Measurements from ENCODE around the gene KCNG2. TPM values are rescaled to one million over a fixed set of nuclear protein-coding genes. Genes with fewer than 3 reads are reported as not detected.
A peak's percentile ranks its signal among the peaks of the same experiment; 100 is the strongest.

The KCNG2 gene
- total RNA-seq, 2 experiments from 2014 or later, result not detected

DNA sequence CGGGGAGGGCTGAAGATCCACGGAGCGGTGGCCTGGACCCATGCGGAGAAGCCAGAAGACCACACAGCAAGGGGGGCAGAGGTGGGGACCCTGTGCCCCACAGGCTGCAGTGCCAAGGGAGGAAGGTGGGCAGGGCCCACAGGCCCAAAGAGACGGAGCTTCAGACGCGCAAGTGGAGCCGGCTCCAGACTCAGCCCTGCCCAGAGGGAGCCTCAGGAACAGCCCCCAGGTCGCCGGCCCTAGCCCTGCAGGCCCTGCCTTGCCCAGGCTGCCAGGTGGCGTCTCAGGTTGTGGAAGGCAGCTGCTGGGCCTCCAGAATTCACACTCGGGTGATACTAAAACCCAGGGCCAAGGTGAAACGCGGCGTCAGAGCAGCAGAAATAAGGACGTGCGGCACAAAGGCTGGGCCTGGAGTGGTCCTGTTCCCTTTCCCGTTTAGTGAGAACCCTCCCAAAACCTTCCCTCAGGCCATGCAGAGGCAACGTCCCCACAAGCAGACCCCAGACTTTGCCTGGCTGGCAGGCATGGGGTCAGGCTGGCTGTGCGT is 116.9 kb downstream of the KCNG2 start:
- ChIA-PET CTCF (no interaction called here), POLR2A (no interaction called here)
- Histone ChIP-seq H3K9me3 (ENCODE audit: control insufficient read depth in 1 of 2, insufficient read depth in 1 of 2, low read length in 2 of 2) (peaks cover 0 to 23% of the 10 kb centered on the region in 2 experiments), H3K4me1 (ENCODE audit: insufficient read depth, low read length) (peaks cover 23% of the 10 kb centered on the region), H3K27me3 (ENCODE audit: control insufficient read depth in 1 of 2, insufficient read depth in 2 of 2, low read length in 2 of 2) (no peaks in the 10 kb centered on the region), H3K36me3 (ENCODE audit: insufficient read depth, low read length) (peaks cover 17% of the 10 kb centered on the region), H3K4me3 (ENCODE audit: low read length) (no peak overlapping the region), H3K27ac (ENCODE audit: low read depth in 1 of 2, low read length in 2 of 2) (no peak overlapping the region)
- intact Hi-C loops (cut with DNase I, micrococcal nuclease), result loop anchor here in 1 of 2 experiments (10.0 kb wide), 1 partner anchor 50 kb away; the partner anchor contains the start of gene HSBP1L1
- Mint-ChIP-seq H3K9me3 (no peaks in the 10 kb centered on the region), H3K36me3 (ENCODE audit: low read depth) (peaks cover 54% of the 10 kb centered on the region), H3K4me3 (peak overlapping the region; percentile 79), H3K27ac (peak overlapping the region; percentile 95), H3K4me1 (ENCODE audit: low read depth) (peaks cover 25% of the 10 kb centered on the region), H3K27me3 (peaks cover 4% of the 10 kb centered on the region)
- ATAC-seq (ENCODE audit: poor library complexity) (peak; percentile 3), DNase-seq (no peak)
- TF ChIP-seq, protein P1, sequence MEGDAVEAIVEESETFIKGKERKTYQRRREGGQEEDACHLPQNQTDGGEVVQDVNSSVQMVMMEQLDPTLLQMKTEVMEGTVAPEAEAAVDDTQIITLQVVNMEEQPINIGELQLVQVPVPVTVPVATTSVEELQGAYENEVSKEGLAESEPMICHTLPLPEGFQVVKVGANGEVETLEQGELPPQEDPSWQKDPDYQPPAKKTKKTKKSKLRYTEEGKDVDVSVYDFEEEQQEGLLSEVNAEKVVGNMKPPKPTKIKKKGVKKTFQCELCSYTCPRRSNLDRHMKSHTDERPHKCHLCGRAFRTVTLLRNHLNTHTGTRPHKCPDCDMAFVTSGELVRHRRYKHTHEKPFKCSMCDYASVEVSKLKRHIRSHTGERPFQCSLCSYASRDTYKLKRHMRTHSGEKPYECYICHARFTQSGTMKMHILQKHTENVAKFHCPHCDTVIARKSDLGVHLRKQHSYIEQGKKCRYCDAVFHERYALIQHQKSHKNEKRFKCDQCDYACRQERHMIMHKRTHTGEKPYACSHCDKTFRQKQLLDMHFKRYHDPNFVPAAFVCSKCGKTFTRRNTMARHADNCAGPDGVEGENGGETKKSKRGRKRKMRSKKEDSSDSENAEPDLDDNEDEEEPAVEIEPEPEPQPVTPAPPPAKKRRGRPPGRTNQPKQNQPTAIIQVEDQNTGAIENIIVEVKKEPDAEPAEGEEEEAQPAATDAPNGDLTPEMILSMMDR (IDR thresholded peaks at IDR 0.05), result no peak

DNA sequence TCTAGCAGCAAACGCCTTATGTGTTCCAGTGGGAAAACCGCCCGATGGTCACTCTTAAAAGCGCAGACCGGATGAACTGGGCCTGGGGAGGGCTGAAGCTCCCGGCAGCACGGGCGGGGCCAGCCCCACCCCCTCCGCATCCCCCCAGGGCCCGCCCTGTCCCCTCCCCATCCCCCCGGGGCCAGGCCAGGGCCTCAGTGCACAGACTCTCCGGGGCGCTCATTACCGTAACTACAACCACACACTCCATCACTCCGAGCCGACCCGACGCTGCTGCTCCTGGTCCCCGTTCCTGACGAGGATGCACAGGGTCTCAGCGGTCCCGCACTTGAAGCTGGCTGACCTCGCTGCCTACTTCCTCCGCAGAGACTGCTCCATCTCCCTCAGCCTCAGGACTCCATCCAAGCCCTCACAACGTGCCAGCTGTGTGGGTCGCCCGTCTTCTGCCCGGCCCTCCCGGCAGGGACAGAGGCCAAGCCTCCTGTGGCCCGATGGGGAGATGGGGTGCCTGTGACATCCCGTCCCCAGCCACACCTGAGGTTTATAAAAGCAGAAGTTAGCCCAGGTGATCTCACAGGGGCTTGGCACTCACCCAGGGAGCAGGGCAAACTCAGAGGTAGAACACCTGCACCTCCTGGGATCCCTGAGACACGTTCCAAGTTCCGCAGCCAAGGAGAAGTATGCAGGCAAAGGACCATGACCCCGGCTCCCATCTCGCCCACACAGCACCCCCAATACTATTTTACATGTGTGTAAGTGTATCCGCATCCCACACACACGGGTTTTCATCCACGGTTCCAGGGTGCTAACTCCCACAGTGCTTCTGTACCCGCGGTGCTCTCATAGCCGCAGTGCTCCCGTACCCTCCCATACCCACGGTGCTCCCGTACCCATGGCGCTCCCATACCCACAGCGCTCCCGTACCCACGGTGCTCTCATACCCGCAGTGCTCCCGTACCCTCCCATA is 117.7 kb downstream of the KCNG2 start:
- Histone ChIP-seq H3K27me3 (ENCODE audit: control insufficient read depth in 1 of 2, insufficient read depth in 2 of 2, low read length in 2 of 2) (no peaks in the 10 kb centered on the region), H3K27ac (ENCODE audit: low read depth in 1 of 2, low read length in 2 of 2) (no peak overlapping the region), H3K36me3 (ENCODE audit: insufficient read depth, low read length) (peaks cover 17% of the 10 kb centered on the region), H3K4me3 (ENCODE audit: low read length) (no peak overlapping the region), H3K9me3 (ENCODE audit: control insufficient read depth in 1 of 2, insufficient read depth in 1 of 2, low read length in 2 of 2) (peaks cover 0 to 23% of the 10 kb centered on the region in 2 experiments), H3K4me1 (ENCODE audit: insufficient read depth, low read length) (peaks cover 23% of the 10 kb centered on the region)
- CTCF ChIA-PET, result no interaction called here
- intact Hi-C loops (cut with DNase I, micrococcal nuclease), result loop anchor here in 1 of 2 experiments (10.0 kb wide), 1 partner anchor 49 kb away; the partner anchor contains the start of gene HSBP1L1
- peaks cover 25% of the 10 kb centered on the region for H3K4me1 Mint-ChIP-seq (ENCODE audit: low read depth)
- no peaks in the 10 kb centered on the region for H3K9me3 Mint-ChIP-seq
- H3K4me3 Mint-ChIP-seq, result no peak overlapping the region
- TF ChIP-seq, protein P1 (IDR thresholded peaks at IDR 0.05), result no peak
- H3K27ac Mint-ChIP-seq, result peak overlapping the region; percentile 53
- DNase-seq (peak in 1 of 14 experiments; percentile 26), ATAC-seq (ENCODE audit: poor library complexity) (no peak)
- H3K36me3 Mint-ChIP-seq (ENCODE audit: low read depth), result peaks cover 51% of the 10 kb centered on the region
- H3K27me3 Mint-ChIP-seq, result peaks cover 4% of the 10 kb centered on the region
- POLR2A ChIA-PET, result no interaction called here

GRCh38 chr18:79916128-79916494 is 118.4 kb downstream of the KCNG2 start:
- POLR2A ChIA-PET, result no interaction called here
- Histone ChIP-seq H3K36me3 (ENCODE audit: insufficient read depth, low read length) (peaks cover 17% of the 10 kb centered on the region), H3K4me3 (ENCODE audit: low read length) (no peak overlapping the region), H3K27ac (ENCODE audit: low read depth in 1 of 2, low read length in 2 of 2) (no peak overlapping the region), H3K9me3 (ENCODE audit: control insufficient read depth in 1 of 2, insufficient read depth in 1 of 2, low read length in 2 of 2) (peaks cover 0 to 23% of the 10 kb centered on the region in 2 experiments), H3K4me1 (ENCODE audit: insufficient read depth, low read length) (peaks cover 23% of the 10 kb centered on the region), H3K27me3 (ENCODE audit: control insufficient read depth in 1 of 2, insufficient read depth in 2 of 2, low read length in 2 of 2) (no peaks in the 10 kb centered on the region)
- TF ChIP-seq, protein P1 (IDR thresholded peaks at IDR 0.05), result no peak
- H3K4me1 Mint-ChIP-seq (ENCODE audit: low read depth), result peaks cover 25% of the 10 kb centered on the region
- DNase-seq, result no peak
- peak overlapping the region; percentile 53 for H3K27ac Mint-ChIP-seq
- intact Hi-C loops (cut with DNase I, micrococcal nuclease), result loop anchor here in 1 of 2 experiments (10.0 kb wide), 1 partner anchor 49 kb away; the partner anchor contains the start of gene HSBP1L1
- peaks cover 4% of the 10 kb centered on the region for H3K27me3 Mint-ChIP-seq
- no peak overlapping the region for H3K4me3 Mint-ChIP-seq
- H3K36me3 Mint-ChIP-seq (ENCODE audit: low read depth), result peaks cover 49% of the 10 kb centered on the region
- no peaks in the 10 kb centered on the region for H3K9me3 Mint-ChIP-seq
- CTCF ChIA-PET, result no interaction called here
- ATAC-seq (ENCODE audit: poor library complexity), result no peak

All from CD4-positive, alpha-beta T cell (primary cell).